Lower leg skin (tissue), 4 donors: ENCODE measurements around the gene ANKRD39. TPM values are rescaled to one million over a fixed set of nuclear protein-coding genes. Genes with fewer than 3 reads are reported as not detected.

Experiments used
- DNase-seq, 2 donors: peaks; one replicate each; pipeline ENCODE4 v3.0.0-alpha.2; 2019; ENCODE audit warnings: low spot score in 2 of 2
- H3K4me3 ChIP-seq: fragments of 200-600 bp; sonication (generic); 2 replicates; pipeline ENCODE4 v1.5.1; 2017; ENCODE audit warnings: mild to moderate bottlenecking, low read depth; ENCODE audit not compliant: poor library complexity, severe bottlenecking
- POLR2A ChIP-seq, 2 donors: fragments of 450-650 bp; IDR thresholded peaks; one replicate each; pipeline ENCODE4 v1.6.1; 2016 to 2017; ENCODE audit warnings: antibody characterized with exemption in 2 of 2, mild to moderate bottlenecking in 1 of 2, moderate library complexity in 1 of 2
- WGBS, 2 donors: methylation state at CpG; one replicate each; pipeline ENCODE4 v1.1.5; 2018; 5-methylcytosine and 5-hydroxymethylcytosine counted together
- intact Hi-C: fragments of 100-400 bp; cut with DNase I; formaldehyde crosslinking; loops from one replicate; pipeline ENCODE4 v1.15.0; 2023; ENCODE audit warnings: low total_unique reads
- total RNA-seq, 4 donors: library from RNA; depleted of rRNA; stranded (reverse); fragments of >200 nt; gene quantifications; one replicate each; pipeline ENCODE4 v1.1.0, GENCODE V29; 2016
- TF ChIP-seq, protein P1 (sequence below), 3 donors: fragments of 450-650 bp; IDR thresholded peaks; one replicate each; pipeline ENCODE4 v1.5.1; 2016; ENCODE audit warnings: antibody characterized with exemption in 3 of 3, mild to moderate bottlenecking in 3 of 3, moderate library complexity in 2 of 3

Gene ANKRD39
- total RNA-seq, 4 donors from 2014 or later: 7.6 to 15.3 (median 14.4) TPM

DNA sequence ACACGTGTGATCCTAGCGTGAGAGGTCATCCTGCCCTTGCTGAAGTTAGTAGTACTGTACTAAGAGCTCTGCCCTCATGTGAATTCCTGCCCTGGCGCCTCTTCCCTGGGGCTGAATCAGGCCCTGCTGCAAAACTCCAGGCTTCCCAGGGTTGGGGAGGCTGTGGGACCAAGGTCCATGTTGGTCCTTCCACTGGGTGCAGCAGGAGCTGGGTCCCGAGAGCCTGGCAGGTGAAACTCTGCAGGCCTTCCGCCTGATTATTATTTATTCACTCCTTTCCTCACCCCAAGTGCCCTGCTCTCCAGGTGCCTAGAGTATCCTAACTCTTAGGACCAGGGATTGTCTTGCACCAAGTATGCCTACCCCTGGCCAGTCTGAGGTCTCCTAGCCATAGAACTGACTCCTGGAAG lies 47.0 kb downstream of the ANKRD39 start:
- no peak for DNase-seq
- intact Hi-C loops: no loop called here
- no peak overlapping the region for H3K4me3 ChIP-seq
- TF ChIP-seq POLR2A (IDR thresholded peaks at IDR 0.05): no peak
- TF ChIP-seq, protein P1, sequence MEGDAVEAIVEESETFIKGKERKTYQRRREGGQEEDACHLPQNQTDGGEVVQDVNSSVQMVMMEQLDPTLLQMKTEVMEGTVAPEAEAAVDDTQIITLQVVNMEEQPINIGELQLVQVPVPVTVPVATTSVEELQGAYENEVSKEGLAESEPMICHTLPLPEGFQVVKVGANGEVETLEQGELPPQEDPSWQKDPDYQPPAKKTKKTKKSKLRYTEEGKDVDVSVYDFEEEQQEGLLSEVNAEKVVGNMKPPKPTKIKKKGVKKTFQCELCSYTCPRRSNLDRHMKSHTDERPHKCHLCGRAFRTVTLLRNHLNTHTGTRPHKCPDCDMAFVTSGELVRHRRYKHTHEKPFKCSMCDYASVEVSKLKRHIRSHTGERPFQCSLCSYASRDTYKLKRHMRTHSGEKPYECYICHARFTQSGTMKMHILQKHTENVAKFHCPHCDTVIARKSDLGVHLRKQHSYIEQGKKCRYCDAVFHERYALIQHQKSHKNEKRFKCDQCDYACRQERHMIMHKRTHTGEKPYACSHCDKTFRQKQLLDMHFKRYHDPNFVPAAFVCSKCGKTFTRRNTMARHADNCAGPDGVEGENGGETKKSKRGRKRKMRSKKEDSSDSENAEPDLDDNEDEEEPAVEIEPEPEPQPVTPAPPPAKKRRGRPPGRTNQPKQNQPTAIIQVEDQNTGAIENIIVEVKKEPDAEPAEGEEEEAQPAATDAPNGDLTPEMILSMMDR (IDR thresholded peaks at IDR 0.05): no peak
- WGBS, 2 donors: 88 to 92% methylated on average over 5 of the region's 5 CpGs

DNA sequence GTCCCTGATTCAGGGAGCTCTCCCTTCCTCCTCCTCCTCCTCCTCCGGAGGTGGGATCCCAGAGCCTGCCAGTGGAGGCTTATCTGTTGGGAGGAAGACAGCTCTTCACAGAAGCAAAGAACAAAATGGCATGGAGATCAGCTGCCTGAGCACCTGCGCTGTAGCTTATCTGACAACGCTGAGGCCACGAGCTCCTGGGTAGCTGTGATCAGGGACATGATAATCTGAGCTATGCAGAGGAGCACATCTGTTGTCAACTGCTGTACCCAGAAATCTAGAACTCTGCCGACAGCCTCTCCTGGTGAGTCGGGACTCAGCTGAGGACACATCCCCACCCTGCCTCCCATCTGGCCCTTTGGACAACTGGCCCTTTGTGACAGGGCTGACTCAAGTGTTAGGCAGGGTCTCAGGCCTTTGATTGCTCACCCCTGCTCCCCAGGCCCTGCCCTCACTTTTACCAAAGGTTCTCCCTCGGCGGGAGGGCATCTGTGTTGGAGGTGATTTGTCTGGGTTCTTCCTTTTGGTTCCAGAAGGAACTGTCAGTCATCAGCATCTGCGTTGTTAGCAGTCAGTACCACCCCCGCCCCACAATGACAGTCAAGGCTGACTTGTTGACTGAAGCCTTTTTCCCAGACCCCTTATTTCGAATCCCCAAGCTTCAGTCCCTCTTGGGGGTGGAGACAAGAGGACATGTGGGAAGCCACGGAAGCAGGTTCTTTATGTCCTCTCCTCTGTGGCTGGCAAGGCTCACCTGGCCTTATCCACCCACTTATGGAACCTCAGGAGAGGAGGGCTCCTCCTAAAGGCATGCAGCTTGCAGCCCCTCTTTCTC lies 47.6 kb downstream of the ANKRD39 start:
- no peak overlapping the region for H3K4me3 ChIP-seq
- intact Hi-C loops: no loop called here
- no peak for DNase-seq
- TF ChIP-seq, protein P1 (IDR thresholded peaks at IDR 0.05): no peak
- TF ChIP-seq POLR2A (IDR thresholded peaks at IDR 0.05): no peak
- 89 to 94% methylated on average over 12 of the region's 12 CpGs for WGBS, 2 donors

DNA sequence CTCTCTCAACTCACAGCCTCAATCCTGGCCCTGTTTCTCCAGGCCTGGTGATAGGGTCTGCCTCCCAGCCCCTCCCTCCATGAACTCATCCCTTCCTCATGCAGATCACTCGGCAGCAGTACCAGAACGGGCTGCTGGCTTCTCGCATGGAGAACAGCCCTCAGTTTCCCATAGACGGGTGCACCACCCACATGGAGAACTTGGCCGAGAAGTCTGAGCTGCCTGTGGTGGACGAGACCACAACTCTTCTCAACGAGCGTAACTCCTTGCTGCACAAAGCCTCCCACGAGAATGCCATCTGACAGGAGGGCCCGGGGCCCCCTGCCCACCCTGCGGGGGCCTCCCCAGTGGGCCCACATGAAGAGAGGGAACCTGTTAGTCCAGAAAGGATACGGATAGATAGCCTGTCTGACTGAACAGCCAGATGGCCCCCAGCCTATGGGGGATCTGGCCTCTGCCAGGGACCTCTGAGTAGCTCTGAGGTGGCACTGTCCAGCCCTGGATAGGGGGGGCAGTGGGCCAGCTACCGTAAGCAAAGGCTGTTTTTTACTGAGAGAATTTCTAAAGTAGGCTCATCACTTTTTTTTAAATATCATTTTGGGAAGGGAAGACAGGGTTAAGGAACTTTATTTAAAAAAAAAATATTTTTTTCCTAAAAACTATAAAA lies 48.5 kb downstream of the ANKRD39 start:
- intact Hi-C loops: no loop called here
- no peak for DNase-seq
- H3K4me3 ChIP-seq: no peak overlapping the region
- WGBS, 2 donors: 84 to 85% methylated on average over 12 to 13 of the region's 13 CpGs
- no peak for TF ChIP-seq POLR2A (IDR thresholded peaks at IDR 0.05)
- TF ChIP-seq, protein P1 (IDR thresholded peaks at IDR 0.05): no peak

DNA sequence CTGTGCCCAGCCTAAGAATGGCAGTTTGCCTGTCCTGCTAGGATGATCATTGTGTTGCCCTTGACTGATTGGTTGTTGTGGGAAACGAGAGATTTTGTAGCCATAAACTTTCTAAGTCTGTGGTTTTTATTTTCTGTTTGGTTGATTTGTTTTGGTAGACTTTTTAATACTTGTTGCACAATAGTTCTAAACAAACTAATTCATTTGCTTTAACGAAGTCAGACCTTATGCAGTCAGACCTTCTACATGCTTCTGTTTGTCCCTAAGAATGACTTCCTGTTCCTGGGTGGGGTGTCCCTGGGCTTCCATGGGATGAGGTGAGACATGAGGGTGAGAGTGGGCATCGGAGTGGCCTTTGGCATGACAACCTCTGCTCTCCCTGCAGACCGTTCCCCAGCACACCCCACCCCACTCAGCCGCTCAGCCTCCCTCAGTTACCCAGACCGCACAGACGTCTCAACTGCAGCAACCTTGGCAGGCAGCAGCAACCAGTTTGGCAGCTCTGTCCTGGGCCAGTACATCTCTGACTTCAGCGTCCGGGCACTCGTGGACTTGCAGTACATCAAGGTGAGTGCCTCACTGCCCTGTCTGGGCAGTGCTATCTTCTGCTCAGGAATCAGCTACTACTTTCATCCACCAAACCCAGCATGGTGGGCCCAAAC lies 49.5 kb downstream of the ANKRD39 start:
- no peak overlapping the region for H3K4me3 ChIP-seq
- intact Hi-C loops: no loop called here
- WGBS, 2 donors: 81 to 87% methylated on average over 10 of the region's 10 CpGs
- no peak for DNase-seq
- TF ChIP-seq, protein P1 (IDR thresholded peaks at IDR 0.05): no peak
- no peak for TF ChIP-seq POLR2A (IDR thresholded peaks at IDR 0.05)

DNA sequence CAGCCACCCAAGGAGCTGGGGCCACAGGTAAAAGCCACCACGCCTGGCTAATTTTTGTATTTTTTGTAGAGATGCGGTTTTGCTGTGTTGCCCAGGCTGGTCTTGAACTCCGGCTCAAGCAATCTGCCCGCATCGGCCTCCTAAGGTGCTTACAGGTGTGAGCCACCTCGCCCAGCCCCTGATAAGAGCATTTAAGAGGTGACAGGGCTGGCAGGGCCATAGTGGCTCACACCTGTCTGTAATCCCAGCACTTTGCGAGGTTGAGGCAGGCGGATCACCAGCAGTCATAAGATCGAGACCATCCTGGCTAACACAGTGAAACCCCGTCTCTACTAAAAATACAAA lies 50.7 kb downstream of the ANKRD39 start:
- 91 to 99% methylated on average over 10 of the region's 10 CpGs for WGBS, 2 donors
- no peak overlapping the region for H3K4me3 ChIP-seq
- intact Hi-C loops: no loop called here
- DNase-seq: no peak
- no peak for TF ChIP-seq POLR2A (IDR thresholded peaks at IDR 0.05)
- TF ChIP-seq, protein P1 (IDR thresholded peaks at IDR 0.05): no peak
